ENCODE measurements around the gene CYSLTR2.

Gene CYSLTR2

GRCh38 chr13:48708764-48709163 is 55.0 kb downstream of the CYSLTR2 start:
- DNase-seq = no peak

DNA sequence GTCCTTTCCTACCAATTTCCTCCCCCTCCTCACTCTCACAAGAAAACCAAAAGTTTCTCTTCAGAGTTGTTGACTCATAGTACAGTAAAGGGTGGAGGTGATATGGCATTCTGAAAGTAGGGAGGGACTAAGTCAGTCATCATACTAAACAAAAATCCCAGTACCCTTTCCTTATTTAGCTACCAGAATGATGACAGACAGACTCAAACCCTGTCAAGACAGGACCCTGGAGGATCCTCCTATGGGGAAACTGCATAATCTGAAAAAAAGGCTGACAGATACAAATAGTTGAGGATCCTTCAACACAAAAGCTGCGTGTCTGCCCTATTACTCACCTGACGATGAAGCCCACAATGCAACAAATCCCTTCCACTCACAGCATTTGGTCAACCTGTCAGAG is 55.5 kb downstream of the CYSLTR2 start:
- DNase-seq = no peak

DNA sequence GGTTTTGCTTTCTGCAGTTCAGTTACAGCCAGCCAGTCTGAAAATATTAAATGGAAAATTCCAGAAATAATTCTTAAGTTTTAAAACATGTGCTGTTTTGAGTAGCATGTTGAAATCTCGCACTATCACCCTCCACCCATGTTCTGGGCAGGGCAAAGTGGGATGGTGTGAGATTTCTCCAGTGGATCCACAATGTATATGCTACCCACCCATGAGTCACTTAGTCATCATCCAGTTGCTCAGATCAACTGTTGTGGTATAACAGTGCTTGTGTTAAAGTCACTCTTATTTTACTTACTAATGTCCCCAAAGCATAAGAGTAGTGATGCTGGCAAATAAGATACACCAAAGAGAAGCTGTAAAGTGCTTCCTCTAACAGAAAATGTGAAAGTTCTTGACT is 56.4 kb downstream of the CYSLTR2 start:
- DNase-seq = no peak

DNA sequence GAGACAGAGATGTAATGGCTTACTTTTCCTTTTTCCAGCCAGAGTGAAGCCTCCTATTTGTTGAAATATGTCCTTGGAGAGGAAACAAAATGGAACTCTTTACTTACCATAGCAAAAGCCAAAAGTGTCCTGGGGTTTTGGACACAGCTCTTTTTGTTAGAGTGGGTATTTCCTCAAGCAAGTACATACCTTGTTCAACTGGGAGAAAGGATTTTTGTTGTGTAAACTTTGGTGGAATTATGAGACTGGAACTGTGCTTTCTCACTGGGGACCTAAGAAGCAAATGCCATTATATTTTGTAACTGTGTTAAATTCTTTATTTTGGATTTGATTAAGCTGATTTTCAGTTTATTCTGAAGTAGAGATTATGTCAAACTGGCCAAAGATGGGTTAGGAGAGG is 58.4 kb downstream of the CYSLTR2 start:
- no peak for DNase-seq

DNA sequence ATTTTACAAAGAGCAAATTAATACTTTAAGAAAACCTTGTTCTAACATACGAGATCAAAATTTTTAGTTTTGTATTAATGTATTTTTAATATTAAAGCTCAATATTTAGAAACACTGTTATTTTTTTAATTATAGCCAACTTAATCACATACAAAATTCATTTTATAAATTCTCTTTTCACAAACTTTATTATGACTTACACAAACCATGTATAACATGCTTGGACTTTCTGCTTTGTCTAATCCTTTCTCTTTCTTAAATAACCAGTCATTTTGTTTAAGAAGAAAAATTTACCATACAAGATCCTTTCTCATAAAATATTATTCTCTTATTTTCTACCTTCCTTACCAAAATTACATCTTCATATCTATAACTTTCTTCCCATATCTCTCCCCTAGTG is 62.2 kb downstream of the CYSLTR2 start:
- DNase-seq = no peak

DNA sequence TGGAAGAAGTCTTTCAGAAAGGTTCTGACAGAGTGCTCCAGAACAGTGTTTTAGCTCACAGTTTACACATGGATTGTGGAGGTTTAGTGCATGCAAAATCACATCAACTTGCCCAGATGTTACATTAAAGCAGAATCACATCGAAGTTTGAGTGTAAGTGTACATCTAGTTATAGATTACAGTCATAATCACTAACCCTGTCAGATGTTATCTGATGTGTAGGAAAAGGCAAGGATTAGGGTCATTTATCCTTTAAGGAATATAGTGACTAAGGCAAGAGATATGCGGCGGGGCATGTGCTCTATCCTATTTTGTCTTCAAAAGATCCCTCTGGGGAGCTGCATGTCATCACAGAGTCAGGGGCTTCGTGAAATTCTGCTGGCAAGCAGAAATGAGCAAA is 66.9 kb downstream of the CYSLTR2 start:
- DNase-seq = no peak

- DNase-seq = no peak
These were observed 69.4 kb downstream of the CYSLTR2 start for GRCh38 chr13:48723168-48723567.

GRCh38 chr13:48725271-48725670 is 71.5 kb downstream of the CYSLTR2 start:
- DNase-seq = no peak

- DNase-seq = no peak
These were observed 73.0 kb downstream of the CYSLTR2 start for GRCh38 chr13:48726711-48727110.

DNA sequence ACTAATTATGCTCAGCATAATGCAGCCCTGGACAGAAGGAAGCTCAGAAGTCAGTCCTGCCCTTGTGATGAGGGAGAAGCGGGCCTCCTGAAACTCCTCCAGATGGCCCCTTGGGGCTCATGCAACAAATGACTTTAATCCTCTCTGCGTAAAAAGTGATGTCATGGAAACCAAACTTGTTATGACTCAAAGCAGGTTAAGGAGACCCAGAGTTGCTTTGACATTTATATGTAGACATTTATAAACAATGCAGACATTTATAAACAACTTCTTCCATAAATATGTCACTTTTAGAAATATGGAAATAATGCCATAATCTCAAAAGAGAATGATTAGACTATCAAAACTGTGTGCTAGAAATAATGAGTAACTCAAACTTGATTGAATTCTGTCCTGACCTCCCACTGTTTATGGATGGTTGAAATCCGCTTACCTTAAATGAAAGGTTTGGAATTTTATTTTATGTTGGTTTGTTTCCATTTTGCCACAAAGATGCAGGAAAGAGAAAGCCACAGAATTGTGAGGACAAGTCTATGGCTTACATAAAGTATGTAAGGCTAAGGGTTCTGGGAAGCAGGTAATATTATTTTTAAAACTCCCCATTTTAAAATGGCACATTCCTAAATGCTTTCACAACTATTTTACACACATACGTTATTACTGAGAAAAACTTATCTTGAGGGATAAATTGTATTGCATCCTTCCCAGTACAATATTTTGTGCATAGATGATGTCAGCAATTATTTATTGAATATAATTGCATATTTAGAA is 73.7 kb downstream of the CYSLTR2 start:
- no peak for DNase-seq

DNA sequence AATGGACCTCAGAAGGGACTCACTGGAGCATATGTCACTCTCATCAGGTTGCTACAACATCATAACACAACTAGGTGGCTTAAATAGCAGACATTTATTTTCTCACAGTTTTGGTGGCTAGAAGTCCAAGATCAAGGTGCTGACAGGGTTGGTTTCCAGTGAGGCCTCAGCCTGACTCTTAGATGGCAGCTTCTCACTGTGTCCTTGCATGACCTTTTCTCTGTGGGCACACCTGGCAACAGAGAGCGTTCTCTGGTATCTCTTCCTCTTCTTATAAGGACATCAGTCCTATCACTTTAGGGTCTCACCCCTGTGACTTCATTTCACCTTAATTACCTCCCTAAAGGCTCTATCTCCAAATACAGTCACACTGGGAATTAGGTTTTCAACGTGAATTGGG is 74.5 kb downstream of the CYSLTR2 start:
- DNase-seq = no peak

- DNase-seq = no peak
These were observed 75.1 kb downstream of the CYSLTR2 start for GRCh38 chr13:48728876-48729275.

DNA sequence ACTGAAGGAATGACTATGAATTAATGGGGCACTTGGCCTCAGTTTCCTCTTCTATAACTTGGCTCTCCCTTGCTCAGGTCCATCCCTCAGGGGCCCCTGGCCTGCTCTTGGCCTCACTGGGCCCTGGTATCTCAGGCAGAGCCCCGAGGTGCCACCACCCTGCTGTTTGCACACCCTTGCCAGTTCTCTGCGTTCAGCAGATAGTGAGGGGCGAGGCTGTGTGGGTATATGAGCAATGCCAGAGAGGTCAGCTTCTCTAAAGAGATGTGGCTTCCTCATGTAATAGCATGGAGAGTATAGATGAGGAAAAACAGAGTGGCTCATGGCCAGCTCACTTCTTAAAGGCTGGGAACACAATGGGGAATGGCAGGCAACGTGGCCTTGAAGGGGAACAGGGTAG is 76.1 kb downstream of the CYSLTR2 start:
- no peak for DNase-seq

- DNase-seq = no peak
These were observed 77.4 kb downstream of the CYSLTR2 start for GRCh38 chr13:48731001-48731658.

- no peak for DNase-seq
These were observed 78.3 kb downstream of the CYSLTR2 start for GRCh38 chr13:48731957-48732569.

- no peak for DNase-seq
These were observed 80.1 kb downstream of the CYSLTR2 start for GRCh38 chr13:48733739-48734335.

DNA sequence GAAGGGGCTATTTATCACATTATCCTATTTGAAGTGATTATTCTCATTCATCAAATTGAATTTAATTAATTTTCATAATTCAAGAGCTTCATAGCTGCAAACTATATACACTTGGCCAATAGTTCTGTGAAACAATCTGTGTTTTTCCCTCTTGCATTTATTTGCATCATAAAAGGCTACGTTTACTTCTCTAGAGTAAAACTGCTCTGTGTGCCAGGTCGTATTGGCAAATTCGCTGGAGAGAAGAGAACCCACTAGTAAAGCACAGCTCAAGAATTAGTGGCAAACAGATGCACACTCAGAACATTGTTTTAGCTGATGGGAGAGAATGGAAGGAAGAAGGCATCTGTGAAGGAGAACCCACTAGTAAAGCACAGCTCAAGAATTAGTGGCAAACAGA is 81.8 kb downstream of the CYSLTR2 start:
- DNase-seq = no peak

- no peak for DNase-seq
These were observed 84.0 kb downstream of the CYSLTR2 start for GRCh38 chr13:48737689-48738088.

DNA sequence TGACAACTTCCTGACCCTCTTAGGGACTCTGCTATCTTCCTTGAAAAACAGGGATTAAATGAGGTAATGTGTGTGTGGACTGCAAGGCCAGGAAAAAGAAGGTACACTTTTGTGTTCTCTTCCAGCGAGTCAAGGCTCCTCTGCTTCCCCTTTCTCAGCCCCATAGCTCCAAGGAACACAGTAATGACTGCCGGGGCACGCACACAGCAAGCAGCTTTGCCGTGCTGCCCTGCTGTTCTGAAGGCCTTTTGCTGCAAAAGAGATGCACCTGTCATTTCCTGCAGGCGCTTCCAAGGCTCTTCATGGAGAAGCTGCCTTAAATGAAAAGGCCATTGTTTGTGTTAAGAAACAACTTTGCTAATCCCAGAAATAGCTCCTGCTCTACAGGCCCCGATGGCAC is 84.6 kb downstream of the CYSLTR2 start:
- DNase-seq = no peak

DNA sequence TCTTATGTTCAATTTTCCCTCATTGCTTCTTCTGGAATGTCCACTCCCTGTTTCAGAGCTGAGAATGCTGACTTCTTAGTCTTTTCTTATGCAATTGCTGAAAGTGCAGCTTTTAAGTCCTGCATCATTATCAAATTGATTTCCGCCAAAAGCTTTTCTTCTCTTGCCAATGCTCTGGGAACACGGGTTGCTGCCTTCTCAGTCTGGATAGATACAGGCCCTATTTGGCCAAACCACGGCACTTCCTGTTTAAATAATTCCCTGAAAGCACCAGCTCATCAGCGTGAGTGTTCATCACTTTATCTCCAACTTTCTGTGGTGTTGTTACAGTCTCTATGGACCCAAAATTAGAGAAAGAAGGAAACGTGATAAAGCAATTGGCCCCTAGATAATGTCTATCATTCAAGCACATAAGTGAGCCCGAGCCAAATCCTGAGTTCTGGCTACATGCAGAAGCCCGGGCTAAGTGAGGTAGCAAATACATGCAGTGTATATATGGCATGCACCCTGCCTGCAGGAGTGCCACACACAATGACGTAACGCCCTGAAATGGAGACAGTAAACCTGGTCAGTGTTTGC is 85.7 kb downstream of the CYSLTR2 start:
- DNase-seq = no peak

- no peak for DNase-seq
These were observed 87.6 kb downstream of the CYSLTR2 start for GRCh38 chr13:48741377-48741776.

DNA sequence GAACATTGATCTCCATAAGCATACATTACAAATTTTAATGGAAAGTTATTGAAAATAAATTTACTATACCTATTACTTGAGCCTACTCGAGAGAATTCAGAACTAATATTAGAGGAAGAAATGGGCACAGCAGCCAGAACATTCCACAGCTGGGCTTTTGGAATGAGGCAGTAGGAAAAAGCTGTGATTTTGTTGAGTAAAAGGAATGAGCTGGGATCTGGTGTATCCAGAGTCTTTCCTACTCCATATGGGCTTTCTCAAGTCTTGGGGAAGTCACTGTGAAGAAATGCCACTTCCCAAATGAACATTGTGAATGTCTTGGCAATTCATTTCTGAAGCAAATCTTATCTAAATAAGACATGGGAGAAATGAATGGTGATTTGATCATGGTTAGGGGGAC is 93.1 kb downstream of the CYSLTR2 start:
- DNase-seq = no peak

GRCh38 chr13:48748681-48749080 is 95.0 kb downstream of the CYSLTR2 start:
- DNase-seq = no peak

DNA sequence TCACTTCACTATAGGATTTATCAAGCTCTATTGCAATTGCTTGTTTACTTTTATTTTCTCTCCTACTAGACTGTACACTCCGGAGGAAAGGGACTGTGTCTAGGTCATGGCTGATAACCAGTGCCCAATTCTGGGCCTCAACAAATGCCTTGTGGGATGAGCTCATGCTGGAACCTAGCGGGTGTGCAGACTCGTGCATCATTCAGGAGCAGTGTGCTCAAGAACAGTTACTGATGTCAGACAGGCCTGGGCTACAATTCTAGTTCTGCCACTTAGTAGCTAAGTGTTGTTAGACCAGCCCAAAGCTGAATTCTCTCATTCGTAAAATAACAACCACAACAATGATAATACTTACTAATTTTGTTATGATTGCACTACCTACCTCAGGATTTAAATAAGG is 95.4 kb downstream of the CYSLTR2 start:
- no peak for DNase-seq

All from DMS79 treated with DMSO at 0.1 percent for 48 hours (cell line).